Measurements from ENCODE around the gene FAM98A. TPM values are rescaled to one million over a fixed set of nuclear protein-coding genes. Genes with fewer than 3 reads are reported as not detected.

Gene FAM98A
- 23.6 TPM for total RNA-seq

DNA sequence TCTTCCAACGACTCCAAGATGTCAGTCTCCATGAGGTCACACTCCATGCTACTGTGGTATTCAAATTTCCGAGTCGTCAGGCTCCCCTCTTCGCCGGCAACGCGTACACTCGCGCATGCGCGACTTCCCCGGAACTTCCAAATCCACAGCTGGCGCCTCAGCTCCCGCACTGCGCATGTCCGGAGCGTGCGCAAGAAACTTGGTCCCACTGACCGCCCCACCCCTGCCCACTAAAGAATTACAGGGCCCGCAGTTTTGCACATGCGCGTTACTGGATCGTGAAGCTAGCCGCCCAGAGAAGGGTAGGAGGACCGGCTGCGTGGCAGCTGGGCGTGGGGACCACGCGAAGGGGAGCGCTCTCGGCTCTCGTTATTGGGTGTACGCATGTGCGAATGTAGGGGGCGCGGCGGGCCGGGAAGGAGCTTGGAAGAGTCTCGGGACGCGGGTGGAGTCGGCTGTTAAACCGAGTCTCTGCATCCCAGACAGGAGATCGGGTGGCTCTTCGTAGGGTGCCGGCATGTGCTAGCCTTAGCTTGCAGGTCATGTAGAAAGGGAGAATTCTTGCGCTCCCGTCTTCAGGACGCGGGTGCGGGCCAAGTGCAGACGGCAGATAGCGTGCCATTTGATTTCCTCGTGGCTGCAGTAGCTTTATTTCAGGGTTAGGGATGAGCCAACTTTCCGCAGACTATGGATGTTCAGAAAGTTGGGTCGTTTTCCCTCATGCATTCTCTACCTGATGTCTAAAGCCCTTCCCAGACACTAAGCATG lies at the start of gene FAM98A:
TSS of gene FAM98A (minus strand) at position 125 of the 768 bp plus-strand sequence. CDS start at position 47, 78 bp downstream.
- DNase-seq (ENCODE audit: low spot score) (peak; percentile 99), ATAC-seq (peak; percentile 97)

- ATAC-seq (no peak), DNase-seq (ENCODE audit: low spot score) (no peak)
Measured at GRCh38 chr2:33645861-33646260, 46.8 kb upstream of the FAM98A start.

- no peak for ATAC-seq
- no peak for DNase-seq (ENCODE audit: low spot score)
Measured at GRCh38 chr2:33644215-33644614, 45.1 kb upstream of the FAM98A start.

GRCh38 chr2:33636001-33636400 lies 36.9 kb upstream of the FAM98A start:
- no peak for DNase-seq (ENCODE audit: low spot score)
- no peak for ATAC-seq

DNA sequence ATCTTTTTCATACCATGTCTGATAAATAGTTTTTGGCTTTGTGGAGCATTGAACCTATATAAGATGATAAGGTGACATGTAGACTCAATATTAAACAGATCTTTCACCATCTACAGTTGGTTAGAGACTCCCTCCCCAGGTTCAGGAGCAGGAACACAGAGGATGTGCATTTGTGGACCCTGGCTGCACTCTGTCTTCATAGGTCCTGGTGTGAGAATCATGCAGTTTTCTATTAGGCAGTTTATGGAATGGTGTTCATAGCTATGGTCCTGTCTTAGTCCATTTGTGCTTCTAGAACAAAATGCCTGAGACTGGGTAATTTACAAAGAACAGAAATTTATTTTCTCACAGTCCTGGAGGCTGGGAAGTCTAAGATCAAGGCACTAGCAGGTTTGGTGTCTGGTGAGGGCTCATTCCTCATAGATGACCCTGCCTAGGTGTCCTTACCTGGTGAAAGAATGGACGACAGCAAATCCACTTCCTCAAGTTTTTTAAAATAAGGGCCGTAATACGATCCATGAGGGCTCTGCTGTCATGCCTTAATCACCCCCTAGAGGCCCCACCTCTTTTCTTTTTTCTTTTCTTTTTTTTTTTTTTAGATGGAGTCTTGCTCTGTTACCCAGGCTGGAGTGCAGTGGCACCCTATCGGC lies 35.3 kb upstream of the FAM98A start:
- DNase-seq (ENCODE audit: low spot score), result no peak
- no peak for ATAC-seq

DNA sequence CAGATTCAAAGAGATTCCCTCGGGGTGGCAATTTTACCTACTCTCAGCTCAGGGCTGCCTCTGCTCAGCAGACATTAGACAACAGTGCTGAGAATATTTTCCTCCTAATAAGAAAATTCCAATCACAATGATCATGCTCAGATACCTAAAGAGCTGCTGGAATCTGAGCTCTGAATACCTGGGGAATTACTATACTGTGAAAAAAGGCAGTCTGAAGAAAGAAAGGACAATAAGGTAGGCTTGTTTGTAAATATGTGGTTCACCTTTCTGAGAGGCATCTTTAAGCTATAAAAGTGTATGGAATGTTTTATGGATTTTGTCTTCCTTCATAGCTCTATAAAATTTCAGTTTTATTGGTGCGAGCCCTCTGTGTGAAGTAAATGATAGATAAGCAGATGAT lies 34.2 kb upstream of the FAM98A start:
- ATAC-seq, result no peak
- DNase-seq (ENCODE audit: low spot score), result no peak

GRCh38 chr2:33632831-33633230 lies 33.7 kb upstream of the FAM98A start:
- no peak for ATAC-seq
- DNase-seq (ENCODE audit: low spot score), result no peak

DNA sequence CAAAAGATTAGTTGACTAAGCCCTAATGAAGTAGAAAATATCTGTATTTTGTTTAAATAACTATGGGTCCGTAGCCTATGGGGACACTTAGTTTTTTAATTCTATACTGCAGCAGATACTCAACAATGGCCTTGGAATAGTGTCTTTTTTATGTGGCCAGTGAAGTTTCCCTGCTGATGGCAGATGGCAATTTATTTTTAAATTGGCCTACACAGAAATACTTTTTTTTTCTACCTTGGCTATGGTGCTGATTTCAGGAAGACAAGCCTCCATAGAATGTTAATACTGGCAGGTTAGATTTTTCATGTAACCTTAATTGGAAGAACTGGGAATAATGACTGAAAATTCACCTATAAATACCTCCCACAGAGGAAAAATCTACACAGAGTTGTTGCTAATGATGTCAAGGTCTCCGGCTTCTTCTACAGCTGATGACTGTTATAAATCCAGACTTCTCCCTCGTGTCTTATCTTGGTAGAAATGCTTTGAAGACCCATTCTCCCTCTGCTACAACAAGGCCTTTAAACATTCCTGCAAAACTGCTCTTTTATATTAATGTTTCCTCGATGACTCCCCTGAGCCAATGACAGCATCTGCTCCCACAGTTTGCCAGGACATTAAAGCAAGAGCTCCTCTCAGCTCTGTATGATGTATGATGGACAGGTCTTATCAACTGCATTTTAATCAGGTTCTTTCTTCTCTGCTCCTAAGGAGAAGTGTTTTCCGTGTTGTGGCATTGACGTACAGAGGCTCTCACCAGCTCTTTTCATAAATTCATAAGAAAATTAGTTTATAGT lies 29.1 kb upstream of the FAM98A start:
- ATAC-seq, result no peak
- no peak for DNase-seq (ENCODE audit: low spot score)

DNA sequence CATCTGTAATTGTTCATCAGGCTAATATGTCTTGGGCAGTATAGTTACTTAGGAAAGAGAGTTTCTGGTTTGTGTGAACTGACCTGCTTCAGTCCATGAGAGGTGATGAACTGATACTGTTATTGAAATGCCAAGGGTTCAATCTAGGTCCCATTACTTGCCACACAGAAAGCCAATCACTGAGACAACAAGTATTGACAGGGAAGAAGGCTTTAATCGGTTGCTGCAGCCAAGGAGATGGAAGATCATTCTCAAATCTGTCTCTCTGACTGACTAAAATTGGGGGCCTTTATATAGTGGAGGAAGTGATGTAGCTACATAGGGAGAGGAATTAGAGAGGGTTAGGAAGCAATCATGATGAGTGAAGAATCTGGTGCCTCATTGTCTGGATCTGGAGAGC lies 19.9 kb upstream of the FAM98A start:
- DNase-seq (ENCODE audit: low spot score) (no peak), ATAC-seq (no peak)

DNA sequence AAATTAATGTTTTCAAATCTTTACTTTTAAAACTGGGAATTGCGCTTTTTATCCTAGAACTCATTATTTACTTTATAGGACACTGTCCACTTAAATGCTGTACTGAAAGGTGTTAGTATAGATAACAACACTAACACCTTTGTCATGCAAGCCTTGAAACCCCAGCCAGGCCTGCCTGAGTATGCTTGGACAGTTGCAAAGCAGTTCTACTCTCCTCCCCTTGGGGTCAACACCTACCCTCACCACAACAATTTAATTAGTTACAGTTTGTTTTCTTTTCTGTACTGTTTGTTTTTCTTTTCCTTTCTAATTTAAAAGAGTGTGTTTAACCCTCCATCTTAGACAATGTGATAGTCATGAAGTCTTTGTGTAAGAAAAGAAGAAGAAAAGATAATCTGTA lies 18.9 kb upstream of the FAM98A start:
- DNase-seq (ENCODE audit: low spot score) (no peak), ATAC-seq (no peak)

DNA sequence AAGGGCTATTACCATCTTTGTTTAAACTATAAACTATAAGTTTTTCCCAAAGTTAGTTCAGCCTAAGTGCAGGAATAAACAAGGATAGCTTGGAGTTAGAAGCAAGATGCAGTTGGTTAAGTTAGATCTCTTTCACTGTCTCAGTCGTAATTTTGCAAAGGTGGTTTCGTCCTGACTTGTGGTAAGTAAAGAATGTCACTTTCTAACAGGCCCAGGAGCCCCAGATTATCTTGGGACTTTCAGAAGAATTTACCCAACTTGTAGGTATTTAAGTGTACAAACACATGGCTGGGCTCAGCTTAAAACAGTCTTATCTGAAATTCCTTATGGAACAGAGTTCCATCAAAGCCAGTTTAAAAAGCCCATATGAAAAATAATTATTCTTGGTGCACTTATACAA lies 18.3 kb upstream of the FAM98A start:
- ATAC-seq (no peak), DNase-seq (ENCODE audit: low spot score) (no peak)

DNA sequence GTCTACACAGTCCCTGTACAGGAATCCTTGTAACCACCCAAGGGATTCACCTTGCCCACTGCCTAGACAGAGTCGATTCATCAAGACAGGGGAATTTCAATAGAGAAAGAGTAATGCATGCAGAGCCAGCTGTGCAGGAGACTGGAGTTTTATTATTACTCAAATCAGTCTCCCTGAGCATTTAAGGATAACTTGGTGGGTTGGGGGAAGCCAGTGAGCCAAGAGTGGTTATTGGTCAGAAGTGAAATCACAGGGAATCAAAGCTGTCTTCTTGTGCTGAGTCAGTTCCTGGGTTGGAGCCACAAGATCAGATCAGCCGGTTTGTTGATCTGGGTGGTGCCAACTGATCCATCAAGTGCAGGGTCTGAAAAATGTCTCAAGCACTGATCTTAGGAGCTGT lies 17.8 kb upstream of the FAM98A start:
- ATAC-seq (no peak), DNase-seq (ENCODE audit: low spot score) (no peak)

DNA sequence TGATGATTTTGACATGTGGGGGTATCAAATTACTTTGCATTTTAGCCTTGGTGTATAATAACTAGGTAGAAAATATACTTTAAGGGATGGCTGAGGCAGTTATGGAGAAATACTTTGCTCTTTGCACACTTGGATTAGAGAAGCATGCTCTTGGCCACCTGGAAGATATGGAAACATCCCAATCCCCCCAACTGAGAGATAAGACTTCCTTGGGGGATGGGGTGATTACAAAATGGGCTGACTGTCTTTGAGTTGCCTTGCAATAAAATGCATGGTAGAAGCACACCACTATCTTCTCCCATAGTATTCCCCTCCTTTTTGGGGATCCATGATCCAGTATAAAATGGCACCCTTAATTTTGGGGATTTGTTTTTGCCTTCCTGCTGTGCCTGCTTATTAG lies 15.1 kb upstream of the FAM98A start:
- DNase-seq (ENCODE audit: low spot score) (no peak), ATAC-seq (no peak)

DNA sequence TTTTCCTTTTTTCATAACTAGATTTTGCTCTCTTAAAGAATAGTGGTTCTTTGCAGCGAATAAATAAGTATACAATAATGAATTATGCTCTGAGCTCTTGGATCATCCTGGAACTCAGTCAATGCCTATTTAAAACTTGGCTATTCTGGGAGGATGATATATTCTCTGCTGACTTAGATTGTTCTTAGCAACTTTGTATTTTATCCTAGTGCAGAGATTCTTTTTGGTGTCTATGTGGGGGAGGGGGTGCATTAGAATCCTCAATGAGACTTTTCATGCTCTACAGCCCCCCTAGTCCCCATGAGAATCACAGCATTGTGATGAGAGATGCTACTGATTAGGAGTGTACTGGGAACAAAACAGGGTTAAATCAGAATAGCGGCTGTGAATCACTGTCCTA lies 8.8 kb upstream of the FAM98A start:
- DNase-seq (ENCODE audit: low spot score), result no peak
- no peak for ATAC-seq

- no peak for ATAC-seq
- DNase-seq (ENCODE audit: low spot score), result no peak
Measured at GRCh38 chr2:33607251-33607721, 8.2 kb upstream of the FAM98A start.

GRCh38 chr2:33606622-33607021 lies 7.5 kb upstream of the FAM98A start:
- no peak for ATAC-seq
- no peak for DNase-seq (ENCODE audit: low spot score)

DNA sequence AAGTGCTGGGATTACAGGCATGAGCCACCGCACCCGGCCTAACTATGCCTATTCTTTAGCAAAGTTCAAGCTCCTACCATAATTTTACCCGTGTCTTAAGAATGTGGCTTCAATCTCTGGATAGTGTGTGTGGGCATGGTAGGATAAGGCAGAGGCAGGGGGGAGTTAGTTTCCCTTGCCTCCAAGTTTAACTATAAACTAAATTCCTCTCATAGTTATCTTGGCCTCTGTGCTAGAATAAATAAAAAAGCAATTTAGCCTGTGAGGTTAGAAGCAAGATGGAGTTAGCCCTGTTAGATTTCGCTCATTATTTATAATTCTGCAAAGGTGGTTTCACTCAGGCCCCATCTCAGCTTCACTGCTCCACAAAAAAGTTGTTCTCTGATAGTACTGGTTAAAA lies 7.0 kb upstream of the FAM98A start:
- ATAC-seq (no peak), DNase-seq (ENCODE audit: low spot score) (no peak)

GRCh38 chr2:33605056-33605455 lies 6.0 kb upstream of the FAM98A start:
- ATAC-seq (no peak), DNase-seq (ENCODE audit: low spot score) (no peak)

GRCh38 chr2:33603416-33603815 lies 4.3 kb upstream of the FAM98A start:
- ATAC-seq, result no peak
- DNase-seq (ENCODE audit: low spot score), result no peak

- ATAC-seq (no peak), DNase-seq (ENCODE audit: low spot score) (no peak)
Measured at GRCh38 chr2:33602201-33602830, 3.2 kb upstream of the FAM98A start.

DNA sequence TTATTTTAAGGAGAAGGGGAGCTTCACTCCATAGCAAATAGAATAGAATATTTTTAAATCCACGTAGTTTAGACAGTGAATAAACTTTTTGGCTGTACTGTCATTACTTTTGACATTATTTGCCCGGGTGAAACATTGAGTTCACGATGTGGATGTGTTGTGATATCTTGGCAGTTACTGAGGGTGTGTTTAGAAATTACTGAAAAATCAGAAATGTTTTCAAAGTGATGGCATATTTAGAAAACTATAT lies 769 bp upstream of the FAM98A start:
- no peak for ATAC-seq
- DNase-seq (ENCODE audit: low spot score), result no peak

Measured in left lobe of liver (tissue), 2 donors.